ENCODE results near the gene CHSY1.

Gene CHSY1

DNA sequence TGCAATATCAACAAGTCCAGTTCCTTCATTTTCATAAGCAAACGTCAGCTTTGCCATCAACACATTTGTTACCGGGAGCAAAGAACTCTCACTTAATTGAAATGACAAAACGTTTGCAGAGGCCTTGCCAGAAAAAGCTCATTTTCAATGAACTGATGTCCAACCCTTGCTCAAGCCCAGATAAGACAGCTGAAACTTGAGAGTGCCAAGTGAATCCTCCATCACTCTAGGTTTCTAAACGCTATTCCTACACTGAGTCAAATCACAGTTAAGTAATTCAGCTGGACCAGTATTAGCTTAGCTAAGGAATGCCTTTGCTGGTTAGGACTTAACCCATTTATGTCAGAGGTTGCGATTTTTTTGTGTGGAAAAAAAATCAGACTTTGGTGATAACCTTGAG is 11.5 kb downstream of the CHSY1 start:
- Histone ChIP-seq H3K4me2 (no peak overlapping the region), H4K20me1 (ENCODE audit: insufficient read depth) (peaks cover 56% of the 10 kb centered on the region), H3K4me3 (IDR thresholded peaks at IDR 0.05; ENCODE audit: insufficient read depth, low read depth, low read length) (no peak overlapping the region), H3K36me3 (ENCODE audit: insufficient read depth) (no peaks in the 10 kb centered on the region), H3K79me2 (ENCODE audit: insufficient read depth, low read depth) (peaks cover 100% of the 10 kb centered on the region), H3K4me1 (ENCODE audit: low read depth, poor library complexity, severe bottlenecking) (peaks cover 64% of the 10 kb centered on the region), H3K9ac (no peak overlapping the region), H2AFZ (ENCODE audit: low read depth) (no peak overlapping the region), H3K27me3 (ENCODE audit: insufficient read depth, low read depth) (no peaks in the 10 kb centered on the region), H3K27ac (no peak overlapping the region)
- TF ChIP-seq, protein P1, sequence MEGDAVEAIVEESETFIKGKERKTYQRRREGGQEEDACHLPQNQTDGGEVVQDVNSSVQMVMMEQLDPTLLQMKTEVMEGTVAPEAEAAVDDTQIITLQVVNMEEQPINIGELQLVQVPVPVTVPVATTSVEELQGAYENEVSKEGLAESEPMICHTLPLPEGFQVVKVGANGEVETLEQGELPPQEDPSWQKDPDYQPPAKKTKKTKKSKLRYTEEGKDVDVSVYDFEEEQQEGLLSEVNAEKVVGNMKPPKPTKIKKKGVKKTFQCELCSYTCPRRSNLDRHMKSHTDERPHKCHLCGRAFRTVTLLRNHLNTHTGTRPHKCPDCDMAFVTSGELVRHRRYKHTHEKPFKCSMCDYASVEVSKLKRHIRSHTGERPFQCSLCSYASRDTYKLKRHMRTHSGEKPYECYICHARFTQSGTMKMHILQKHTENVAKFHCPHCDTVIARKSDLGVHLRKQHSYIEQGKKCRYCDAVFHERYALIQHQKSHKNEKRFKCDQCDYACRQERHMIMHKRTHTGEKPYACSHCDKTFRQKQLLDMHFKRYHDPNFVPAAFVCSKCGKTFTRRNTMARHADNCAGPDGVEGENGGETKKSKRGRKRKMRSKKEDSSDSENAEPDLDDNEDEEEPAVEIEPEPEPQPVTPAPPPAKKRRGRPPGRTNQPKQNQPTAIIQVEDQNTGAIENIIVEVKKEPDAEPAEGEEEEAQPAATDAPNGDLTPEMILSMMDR (conservative IDR thresholded peaks at IDR 0.05; ENCODE audit: low read depth, low read length), result no peak

DNA sequence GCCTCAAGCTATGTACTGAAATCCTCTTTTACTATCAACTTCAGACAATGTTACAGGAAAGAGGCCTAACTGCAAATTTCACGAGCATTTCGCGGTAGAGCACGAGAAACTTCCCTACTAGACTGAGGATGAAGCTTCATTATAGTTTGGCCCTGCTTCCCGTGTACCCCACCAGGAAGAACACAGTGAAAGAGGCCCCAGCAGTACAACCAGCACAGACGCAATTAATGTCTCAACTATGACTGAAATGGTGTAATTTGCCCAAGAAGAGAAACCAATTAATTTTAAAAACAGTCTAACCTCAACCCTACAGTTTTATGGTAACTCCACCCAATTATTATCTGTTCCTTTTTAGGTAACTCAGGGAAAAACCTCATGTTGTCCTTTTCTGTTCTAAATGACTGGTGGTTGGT is 12.1 kb downstream of the CHSY1 start:
- Histone ChIP-seq H4K20me1 (ENCODE audit: insufficient read depth) (peaks cover 50% of the 10 kb centered on the region), H3K4me2 (no peak overlapping the region), H3K36me3 (ENCODE audit: insufficient read depth) (no peaks in the 10 kb centered on the region), H3K27me3 (ENCODE audit: insufficient read depth, low read depth) (no peaks in the 10 kb centered on the region), H3K27ac (no peak overlapping the region), H3K4me3 (IDR thresholded peaks at IDR 0.05; ENCODE audit: insufficient read depth, low read depth, low read length) (no peak overlapping the region), H3K9ac (no peak overlapping the region), H2AFZ (ENCODE audit: low read depth) (no peak overlapping the region), H3K79me2 (ENCODE audit: insufficient read depth, low read depth) (peaks cover 100% of the 10 kb centered on the region), H3K4me1 (ENCODE audit: low read depth, poor library complexity, severe bottlenecking) (peaks cover 58% of the 10 kb centered on the region)
- TF ChIP-seq, protein P1 (conservative IDR thresholded peaks at IDR 0.05; ENCODE audit: low read depth, low read length), result no peak

DNA sequence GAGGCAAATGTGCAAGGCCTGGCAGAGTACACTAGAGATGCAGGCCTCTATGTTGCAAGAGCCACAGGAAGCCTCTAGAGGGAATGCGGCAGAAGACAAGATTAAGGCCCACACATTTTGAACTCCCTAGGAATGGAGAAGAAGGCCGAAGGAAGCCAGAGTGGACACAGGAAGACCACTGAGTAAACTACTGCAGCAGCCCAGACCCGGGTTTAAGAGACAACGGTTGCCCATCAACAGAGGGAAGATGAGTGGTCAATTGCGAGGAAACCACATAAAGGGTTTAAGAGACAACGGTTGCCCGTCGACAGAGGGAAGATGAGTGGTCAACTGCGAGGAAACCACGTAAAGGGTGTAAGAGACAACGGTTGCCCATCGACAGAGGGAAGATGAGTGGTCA is 14.6 kb downstream of the CHSY1 start:
- TF ChIP-seq, protein P1 (conservative IDR thresholded peaks at IDR 0.05; ENCODE audit: low read depth, low read length), result no peak
- Histone ChIP-seq H3K36me3 (ENCODE audit: insufficient read depth) (peaks cover 10% of the 10 kb centered on the region; the same call in 1 of the 2 replicates), H3K4me2 (no peak overlapping the region), H3K27ac (no peak overlapping the region), H3K27me3 (ENCODE audit: insufficient read depth, low read depth) (no peaks in the 10 kb centered on the region), H3K4me3 (IDR thresholded peaks at IDR 0.05; ENCODE audit: insufficient read depth, low read depth, low read length) (no peak overlapping the region), H3K79me2 (ENCODE audit: insufficient read depth, low read depth) (peaks cover 100% of the 10 kb centered on the region), H4K20me1 (ENCODE audit: insufficient read depth) (peaks cover 41% of the 10 kb centered on the region), H2AFZ (ENCODE audit: low read depth) (no peak overlapping the region), H3K9ac (no peak overlapping the region), H3K4me1 (ENCODE audit: low read depth, poor library complexity, severe bottlenecking) (peaks cover 33% of the 10 kb centered on the region)

DNA sequence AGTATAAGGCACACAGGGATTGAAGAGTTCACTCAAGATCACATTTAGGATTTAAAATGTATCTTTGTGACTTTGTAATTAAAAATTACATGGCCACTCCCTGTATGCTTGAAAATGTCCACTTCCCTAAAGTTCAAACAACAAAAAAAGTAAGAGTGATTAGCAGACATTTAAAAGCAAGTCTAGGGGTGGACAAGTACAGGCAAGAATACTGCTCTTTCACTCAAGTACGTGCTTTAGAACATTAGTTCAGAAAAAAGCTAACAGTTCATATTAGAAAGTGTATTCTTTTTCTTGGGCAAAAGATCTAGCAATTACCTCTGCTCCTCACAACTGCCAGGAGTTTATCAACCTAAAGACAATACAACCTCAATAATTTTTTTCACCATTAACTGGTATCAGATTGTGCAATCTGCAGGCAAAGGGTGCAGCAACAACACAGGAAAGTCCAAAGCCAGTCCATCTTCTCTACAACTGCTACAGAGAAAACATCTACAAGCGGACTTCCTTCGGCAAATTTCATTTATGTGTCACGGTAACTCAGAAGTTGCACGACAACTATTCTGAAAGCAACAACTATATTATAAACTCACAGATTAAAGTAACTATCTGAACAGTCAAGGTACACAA is 18.1 kb downstream of the CHSY1 start:
- peaks cover 100% of the 10 kb centered on the region for H3K79me2 ChIP-seq (ENCODE audit: insufficient read depth, low read depth)
- H3K4me2 ChIP-seq, result no peak overlapping the region
- no peak overlapping the region for H3K4me3 ChIP-seq (IDR thresholded peaks at IDR 0.05; ENCODE audit: insufficient read depth, low read depth, low read length)
- TF ChIP-seq, protein P1 (conservative IDR thresholded peaks at IDR 0.05; ENCODE audit: low read depth, low read length), result no peak
- peaks cover 16% of the 10 kb centered on the region; the same call in 1 of the 2 replicates for H3K36me3 ChIP-seq (ENCODE audit: insufficient read depth)
- peaks cover 22% of the 10 kb centered on the region for H4K20me1 ChIP-seq (ENCODE audit: insufficient read depth)
- H3K9ac ChIP-seq, result no peak overlapping the region
- no peak overlapping the region for H3K27ac ChIP-seq
- peaks cover 17% of the 10 kb centered on the region for H3K4me1 ChIP-seq (ENCODE audit: low read depth, poor library complexity, severe bottlenecking)
- H2AFZ ChIP-seq (ENCODE audit: low read depth), result no peak overlapping the region
- no peaks in the 10 kb centered on the region for H3K27me3 ChIP-seq (ENCODE audit: insufficient read depth, low read depth)

Measured in KMS-11 (cell line).